DMS153 treated with DMSO at 0.1 percent for 48 hours (cell line): ENCODE results near the gene ARHGAP10.

Experiments used
- DNase-seq: peaks from one replicate; lab custom pipeline; 2025; ENCODE audit not compliant: unreplicated experiment; lab: John Stamatoyannopoulos, UW

ARHGAP10 gene

GRCh38 chr4:147824316-147824715, 92.4 kb downstream of the ARHGAP10 start:
- DNase-seq = no peak

GRCh38 chr4:147824884-147825283, 93.0 kb downstream of the ARHGAP10 start:
- DNase-seq = no peak

GRCh38 chr4:147825451-147826287, 93.8 kb downstream of the ARHGAP10 start:
- no peak for DNase-seq

- DNase-seq = no peak
Measured at GRCh38 chr4:147826288-147826646, 94.4 kb downstream of the ARHGAP10 start.

- no peak for DNase-seq
Measured at GRCh38 chr4:147828331-147828905, 96.5 kb downstream of the ARHGAP10 start.

- DNase-seq = no peak
Measured at GRCh38 chr4:147829401-147830101, 97.7 kb downstream of the ARHGAP10 start.

- DNase-seq = no peak
Measured at GRCh38 chr4:147830102-147830463, 98.2 kb downstream of the ARHGAP10 start.

GRCh38 chr4:147830987-147831386, 99.1 kb downstream of the ARHGAP10 start:
- no peak for DNase-seq

GRCh38 chr4:147831551-147832171, 99.8 kb downstream of the ARHGAP10 start:
- no peak for DNase-seq

- no peak for DNase-seq
Measured at GRCh38 chr4:147833254-147833653, 101.4 kb downstream of the ARHGAP10 start.

- no peak for DNase-seq
Measured at GRCh38 chr4:147833741-147834140, 101.9 kb downstream of the ARHGAP10 start.

- DNase-seq = no peak
Measured at GRCh38 chr4:147834480-147834879, 102.6 kb downstream of the ARHGAP10 start.

- no peak for DNase-seq
Measured at GRCh38 chr4:147836807-147837206, 104.9 kb downstream of the ARHGAP10 start.

GRCh38 chr4:147837435-147837834, 105.5 kb downstream of the ARHGAP10 start:
- no peak for DNase-seq

GRCh38 chr4:147837854-147838253, 106.0 kb downstream of the ARHGAP10 start:
- DNase-seq = no peak

GRCh38 chr4:147839200-147839599, 107.3 kb downstream of the ARHGAP10 start:
- no peak for DNase-seq

- DNase-seq = no peak
Measured at GRCh38 chr4:147839663-147840062, 107.8 kb downstream of the ARHGAP10 start.

- DNase-seq = no peak
Measured at GRCh38 chr4:147840838-147841738, 109.2 kb downstream of the ARHGAP10 start.

- DNase-seq = no peak
Measured at GRCh38 chr4:147842573-147842972, 110.7 kb downstream of the ARHGAP10 start.

- no peak for DNase-seq
Measured at GRCh38 chr4:147843162-147843561, 111.3 kb downstream of the ARHGAP10 start.

- DNase-seq = no peak
Measured at GRCh38 chr4:147844781-147845180, 112.9 kb downstream of the ARHGAP10 start.
